ENCODE data around the gene FMOD. TPM values are rescaled to one million over a fixed set of nuclear protein-coding genes. Genes with fewer than 3 reads are reported as not detected.

Gene FMOD
- total RNA-seq, 1 experiment from 2014 or later, result not detected

GRCh38 chr1:203328714-203329122 is 22.2 kb downstream of the FMOD start:
- TF ChIP-seq EZH2 (IDR thresholded peaks at IDR 0.05; ENCODE audit: low read depth) (no peak), CTCF (conservative IDR thresholded peaks at IDR 0.05) (no peak)
- ChIA-PET CTCF (no interaction called here), POLR2A (ENCODE audit: unreplicated experiment) (no interaction called here)
- intact Hi-C loops (cut with micrococcal nuclease; ENCODE audit: unreplicated experiment), result loop anchor here (5.0 kb wide), 1 partner anchor 291 kb away; no protein-coding TSS in a partner anchor
- no peak overlapping the region for H3K4me3 ChIP-seq
- H3K27me3 ChIP-seq (ENCODE audit: insufficient read depth, low read depth), result peaks cover 15% of the 10 kb centered on the region; the same call in 1 of the 2 replicates
- no TSS peak for BruUV-seq (replicated peaks)
- H3K27ac ChIP-seq, result no peak overlapping the region
- no peaks in the 10 kb centered on the region for H3K9me3 ChIP-seq (ENCODE audit: insufficient read depth, low read depth)
- peaks cover 6% of the 10 kb centered on the region; the same call in 1 of the 2 replicates for H3F3A ChIP-seq (ENCODE audit: insufficient read depth, low read depth)
- H3K4me2 ChIP-seq, result no peak overlapping the region
- H3K9me2 ChIP-seq (ENCODE audit: insufficient read depth), result no peaks in the 10 kb centered on the region
- no peak for DNase-seq
- H3K36me3 ChIP-seq (ENCODE audit: low read depth), result no peaks in the 10 kb centered on the region
- no peaks in the 10 kb centered on the region for H3K79me2 ChIP-seq (ENCODE audit: low read depth)
- no peak overlapping the region for H2AFZ ChIP-seq
- peaks cover 22% of the 10 kb centered on the region for H3K4me1 ChIP-seq (replicated peaks; ENCODE audit: insufficient read depth)
- H4K20me1 ChIP-seq (ENCODE audit: insufficient read depth), result no peaks in the 10 kb centered on the region

- peaks cover 6% of the 10 kb centered on the region; the same call in 1 of the 2 replicates for H3F3A ChIP-seq (ENCODE audit: insufficient read depth, low read depth)
- TF ChIP-seq EZH2 (IDR thresholded peaks at IDR 0.05; ENCODE audit: low read depth) (no peak), CTCF (conservative IDR thresholded peaks at IDR 0.05) (peak; percentile 56; the same call in 1 of the 2 replicates)
- H3K9me3 ChIP-seq (ENCODE audit: insufficient read depth, low read depth), result no peaks in the 10 kb centered on the region
- H3K4me1 ChIP-seq (replicated peaks; ENCODE audit: insufficient read depth), result peaks cover 22% of the 10 kb centered on the region
- intact Hi-C loops (cut with micrococcal nuclease; ENCODE audit: unreplicated experiment), result loop anchor here (1.0 to 5.0 kb wide), 2 partner anchors 23 to 291 kb away; partner anchors contain the start of gene BTG2
- no peaks in the 10 kb centered on the region for H4K20me1 ChIP-seq (ENCODE audit: insufficient read depth)
- peaks cover 17% of the 10 kb centered on the region; the same call in 1 of the 2 replicates for H3K27me3 ChIP-seq (ENCODE audit: insufficient read depth, low read depth)
- POLR2A ChIA-PET (ENCODE audit: unreplicated experiment), result interaction anchor here (0.6 to 1.0 kb wide), 4 partner anchors 8 to 774 kb away, joined by 3 to 6 read pairs (median 4); no protein-coding TSS in a partner anchor
- H3K27ac ChIP-seq, result peak overlapping the region; percentile 61
- H2AFZ ChIP-seq, result peak overlapping the region; percentile 91
- H3K4me2 ChIP-seq, result peak overlapping the region; percentile 78
- peak overlapping the region; percentile 63 for H3K4me3 ChIP-seq
- DNase-seq, result peak in 1 of 2 experiments; percentile 68
- H3K79me2 ChIP-seq (ENCODE audit: low read depth), result no peaks in the 10 kb centered on the region
- no peaks in the 10 kb centered on the region for H3K36me3 ChIP-seq (ENCODE audit: low read depth)
- H3K9me2 ChIP-seq (ENCODE audit: insufficient read depth), result no peaks in the 10 kb centered on the region
- TSS peak; percentile 94 for BruUV-seq (replicated peaks)
- CTCF ChIA-PET, result interaction anchor here (0.5 to 2.0 kb wide), 6 partner anchors 16 to 55 kb away, joined by 3 to 10 read pairs (median 4); no protein-coding TSS in a partner anchor
These were observed 23.1 kb downstream of the FMOD start for GRCh38 chr1:203327684-203328457.

GRCh38 chr1:203326830-203327683 is 23.9 kb downstream of the FMOD start:
- Histone ChIP-seq H3K4me3 (peak overlapping the region; percentile 63), H3K9me2 (ENCODE audit: insufficient read depth) (no peaks in the 10 kb centered on the region), H3K79me2 (ENCODE audit: low read depth) (no peaks in the 10 kb centered on the region), H4K20me1 (ENCODE audit: insufficient read depth) (no peaks in the 10 kb centered on the region), H3K9me3 (ENCODE audit: insufficient read depth, low read depth) (no peaks in the 10 kb centered on the region), H3K4me1 (replicated peaks; ENCODE audit: insufficient read depth) (peaks cover 22% of the 10 kb centered on the region), H2AFZ (peak overlapping the region; percentile 91), H3K27ac (peak overlapping the region; percentile 61), H3F3A (ENCODE audit: insufficient read depth, low read depth) (peaks cover 6% of the 10 kb centered on the region; the same call in 1 of the 2 replicates), H3K36me3 (ENCODE audit: low read depth) (no peaks in the 10 kb centered on the region), H3K4me2 (peak overlapping the region; percentile 78), H3K27me3 (ENCODE audit: insufficient read depth, low read depth) (peaks cover 17% of the 10 kb centered on the region; the same call in 1 of the 2 replicates)
- POLR2A ChIA-PET (ENCODE audit: unreplicated experiment), result interaction anchor here (0.6 to 1.0 kb wide), 7 partner anchors 9 to 804 kb away, joined by 3 to 6 read pairs (median 3); no protein-coding TSS in a partner anchor
- TSS peak; percentile 69 for BruUV-seq (replicated peaks)
- DNase-seq, result peak; percentile 77 to 94
- intact Hi-C loops (cut with micrococcal nuclease; ENCODE audit: unreplicated experiment), result loop anchor here (1.0 to 5.0 kb wide), 2 partner anchors 22 to 290 kb away; partner anchors contain the start of gene BTG2
- TF ChIP-seq EZH2 (IDR thresholded peaks at IDR 0.05; ENCODE audit: low read depth), result no peak
- no peak for TF ChIP-seq CTCF (conservative IDR thresholded peaks at IDR 0.05)
- CTCF ChIA-PET, result interaction anchor here (0.5 to 2.0 kb wide), 5 partner anchors 17 to 493 kb away, joined by 3 to 10 read pairs (median 4); no protein-coding TSS in a partner anchor

All from PC-9 (cell line).